NOMO-1 treated with DMSO at 0.1 percent for 48 hours (cell line): ENCODE results near the gene C16orf90.
"Not testable (repeated sequence)": the region's sequence is repeated elsewhere in the genome, so short reads cannot be mapped to it uniquely, and the experiment has no call there.

Experiments used
- DNase-seq: peaks from one replicate; lab custom pipeline; 2025; ENCODE audit not compliant: unreplicated experiment; lab: John Stamatoyannopoulos, UW

C16orf90 gene

DNA sequence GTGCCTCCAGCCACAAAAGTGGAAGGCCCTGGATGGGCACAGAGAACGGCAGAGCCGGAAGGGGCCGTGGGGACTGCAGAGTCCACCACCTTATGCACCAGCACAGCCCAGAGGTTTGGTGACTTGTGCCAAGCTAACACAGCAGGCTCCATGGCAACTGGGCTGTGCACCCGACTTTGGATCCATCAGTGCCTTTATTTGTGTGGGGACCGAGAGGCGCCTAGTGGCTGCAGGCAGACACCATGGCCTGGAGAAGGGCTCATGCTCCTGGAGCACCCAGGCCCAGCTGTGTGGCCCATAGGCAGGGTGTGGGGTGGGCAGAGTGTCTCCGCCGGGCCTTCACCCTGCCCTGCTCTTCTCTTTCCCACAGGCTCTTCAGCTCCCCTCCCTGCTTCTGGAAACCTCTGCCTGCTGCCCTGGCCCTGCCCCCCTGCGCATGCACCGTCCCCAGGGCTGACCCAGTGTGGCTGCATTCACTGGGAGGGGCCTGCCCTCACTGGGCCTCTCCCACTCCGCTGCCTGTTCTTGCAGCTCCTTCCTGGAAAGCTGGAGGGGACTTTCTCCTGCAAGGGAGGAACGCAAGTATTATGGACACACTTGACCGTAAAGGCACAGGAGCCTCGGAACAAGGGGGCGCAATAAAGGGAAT lies 10.1 kb downstream of the C16orf90 start:
- no peak for DNase-seq

DNA sequence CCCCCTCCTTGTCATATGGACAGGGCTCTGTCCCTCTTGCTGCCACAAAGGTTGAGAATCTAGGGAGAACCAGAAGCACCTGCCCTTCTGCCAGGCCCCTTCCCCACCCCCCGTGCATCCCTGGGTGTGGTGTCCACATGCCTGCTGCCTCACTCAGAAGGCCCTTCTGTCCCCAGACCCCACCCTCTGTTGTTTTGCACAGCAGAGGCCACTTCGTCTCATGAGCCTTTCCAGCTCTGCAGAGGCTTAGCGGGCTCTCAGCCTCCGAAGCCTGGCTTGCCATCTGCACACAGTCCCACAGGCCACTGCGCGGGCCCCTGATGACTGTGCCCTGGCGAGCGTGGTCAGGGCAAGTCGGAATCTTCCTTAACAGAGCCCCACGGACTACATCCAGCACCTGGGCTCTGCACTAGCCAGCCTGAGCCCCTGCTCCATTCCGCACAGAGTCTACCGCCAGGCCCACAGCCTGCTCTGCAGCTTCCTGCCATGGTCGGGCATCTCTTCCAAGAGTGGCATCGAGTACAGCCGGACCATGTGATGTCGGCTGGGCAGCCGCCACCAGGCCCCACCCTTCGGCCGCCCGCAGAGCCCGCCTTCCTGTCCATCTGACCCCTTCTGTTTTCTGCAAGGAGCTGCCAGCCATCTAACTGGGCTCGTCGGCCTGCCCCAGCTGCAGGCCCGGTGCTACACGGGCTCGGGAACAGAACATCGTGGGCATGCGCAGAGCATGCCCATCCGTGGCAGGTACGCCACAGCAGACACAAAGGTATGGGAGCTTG lies 10.8 kb downstream of the C16orf90 start:
- no peak for DNase-seq

DNA sequence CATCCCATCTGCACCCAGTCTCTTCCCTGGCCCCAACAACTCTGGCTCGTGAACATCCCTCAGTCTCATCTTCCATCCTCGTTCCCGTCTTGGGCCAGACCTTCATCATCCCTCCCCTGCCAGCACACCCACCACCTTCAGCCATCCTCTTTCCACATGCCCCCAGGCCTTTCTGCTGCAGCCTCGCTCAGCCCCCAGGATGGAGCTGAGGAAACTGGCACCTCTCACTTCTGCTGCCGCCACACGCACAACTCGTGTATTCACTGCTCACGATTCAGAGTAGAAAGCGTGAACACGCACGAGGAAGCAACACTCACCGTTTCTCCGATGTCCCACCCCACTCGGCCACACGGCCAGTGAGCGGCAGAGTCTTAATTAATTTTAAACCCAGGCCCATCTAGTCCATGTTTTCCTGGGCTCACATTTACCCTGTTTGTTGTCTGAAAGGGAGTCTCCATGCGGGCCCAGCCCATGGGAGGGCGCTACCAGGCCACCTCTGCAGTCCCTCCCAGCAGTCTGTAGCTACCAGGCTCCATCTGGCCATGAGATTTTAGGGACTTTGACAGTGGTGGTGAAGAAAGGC lies 12.5 kb downstream of the C16orf90 start:
- DNase-seq: no peak

DNA sequence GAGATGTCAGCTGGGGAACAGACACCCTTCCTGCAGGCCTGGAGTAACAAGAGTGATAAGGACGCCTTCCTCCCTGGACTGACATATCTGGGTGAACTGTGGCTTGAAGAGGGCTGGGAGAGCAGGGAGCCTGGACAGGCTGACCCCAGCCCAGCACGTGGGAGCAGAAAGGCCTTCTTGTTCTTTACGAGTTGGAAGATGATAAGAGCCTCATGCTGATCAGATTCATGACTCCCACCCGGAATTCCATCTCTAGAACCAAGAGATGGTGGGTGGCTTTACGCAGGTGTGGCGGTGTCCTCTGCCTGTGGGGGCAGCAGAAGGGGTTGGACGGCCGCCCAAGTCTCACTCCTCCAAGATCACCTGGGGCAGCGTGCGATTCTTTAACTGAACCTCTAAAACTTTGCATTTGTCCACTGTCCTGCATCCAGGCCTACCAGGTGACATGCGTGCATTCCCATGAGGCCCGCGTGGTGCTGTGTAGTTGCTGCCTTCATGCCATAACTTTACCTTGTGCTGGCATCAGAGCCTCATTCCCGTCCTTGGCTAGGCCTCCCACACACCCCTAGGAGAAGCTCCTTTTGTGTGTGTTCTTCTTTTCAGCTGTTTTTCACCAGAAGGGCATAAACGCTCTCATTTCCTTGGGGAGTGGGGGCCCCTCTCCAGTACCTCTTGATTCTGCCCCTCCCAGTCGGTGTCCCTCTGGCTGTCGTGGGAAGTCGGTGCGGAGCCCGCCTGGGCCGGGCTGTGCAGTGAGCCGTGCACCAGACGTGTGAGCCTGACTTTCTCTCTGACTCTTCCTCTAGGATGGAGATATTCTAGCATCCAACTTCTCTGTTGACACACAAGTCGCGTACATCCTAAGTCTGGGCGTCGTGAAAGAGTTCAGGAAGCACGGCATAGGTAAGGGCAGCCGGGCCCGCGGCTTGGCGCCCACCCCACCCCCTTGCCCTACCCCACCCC lies 13.3 kb downstream of the C16orf90 start:
- no peak for DNase-seq

- no peak for DNase-seq
Measured at GRCh38 chr16:3480901-3481695, 14.2 kb downstream of the C16orf90 start.

DNA sequence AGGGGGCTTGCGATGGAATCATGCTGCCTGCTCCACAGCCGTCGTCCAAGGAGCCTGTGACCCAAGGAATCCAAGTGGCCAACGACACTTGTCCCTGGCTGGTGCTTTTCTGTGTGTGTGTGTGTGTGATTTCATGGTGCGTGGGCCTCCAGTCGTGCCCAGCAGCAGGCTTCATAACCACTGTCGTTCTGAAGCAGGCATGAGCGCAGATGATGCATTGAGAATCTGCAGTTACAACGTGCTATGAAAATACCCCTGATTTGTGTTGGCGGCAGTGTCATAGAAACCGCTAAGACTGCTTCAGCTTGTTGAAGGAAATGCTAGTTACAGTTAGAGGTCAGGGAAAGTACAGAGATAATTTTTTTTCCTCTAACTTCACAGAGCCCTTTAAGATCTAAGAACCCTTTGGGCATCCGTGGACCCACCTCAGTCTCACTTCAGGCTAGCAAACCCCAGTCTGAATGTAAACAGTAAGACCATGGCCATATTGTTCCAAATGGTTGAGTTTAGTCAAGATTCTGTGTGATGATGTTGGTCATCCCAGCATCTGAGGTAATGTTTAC lies 15.6 kb downstream of the C16orf90 start:
- no peak for DNase-seq

DNA sequence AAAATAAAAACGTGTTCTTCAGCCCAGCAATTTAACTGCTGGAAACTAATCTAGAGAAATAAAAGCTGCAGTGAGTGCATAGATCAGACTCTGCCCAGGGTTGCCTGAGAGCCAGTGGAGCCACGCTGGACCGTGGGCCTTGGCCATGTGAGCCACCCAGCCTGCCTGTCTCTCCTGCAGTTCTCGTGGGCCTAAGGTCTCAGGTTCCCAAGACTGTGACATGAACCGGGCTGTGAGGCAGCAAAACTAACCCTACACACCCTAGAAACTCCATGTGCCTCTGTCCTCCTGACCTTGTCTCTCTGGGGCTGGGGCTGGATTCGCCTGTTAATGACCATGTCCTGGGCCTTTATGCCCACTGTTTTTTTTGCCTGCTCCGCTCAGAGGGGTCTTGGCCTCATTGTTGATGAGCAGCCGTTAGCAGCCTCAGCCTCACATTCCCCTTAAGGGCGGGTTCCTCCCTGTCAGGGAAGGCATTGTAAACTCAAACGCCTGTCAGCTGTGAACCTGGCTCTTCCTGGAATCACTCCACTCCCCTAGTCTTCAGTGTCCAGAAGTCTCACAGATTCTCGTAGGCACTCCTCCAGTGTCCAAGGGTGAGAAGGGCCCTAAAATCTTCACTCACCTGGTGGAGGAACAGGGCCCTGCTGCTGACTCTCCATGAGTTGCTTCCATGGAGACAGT lies 16.9 kb downstream of the C16orf90 start:
- DNase-seq: no peak

DNA sequence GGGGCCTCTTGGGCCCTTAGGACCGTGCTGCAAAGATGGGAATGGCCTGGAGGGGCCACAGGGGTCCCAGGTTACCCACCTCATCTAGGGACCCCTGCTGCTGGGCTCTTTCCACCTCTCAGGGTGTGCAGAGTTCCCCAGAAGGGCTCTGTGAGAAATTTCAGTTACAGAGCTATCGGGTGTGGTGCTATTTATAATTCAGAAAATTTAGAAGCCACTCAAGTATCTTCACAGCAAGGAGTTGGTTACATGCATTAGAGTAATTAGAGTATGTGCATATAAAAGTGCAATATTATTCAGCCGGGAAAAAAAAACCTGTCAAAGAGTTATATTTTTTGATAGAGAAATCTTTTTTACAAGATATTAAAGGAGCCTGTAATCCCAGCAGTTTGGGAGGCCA lies 18.9 kb downstream of the C16orf90 start:
- no peak for DNase-seq

DNA sequence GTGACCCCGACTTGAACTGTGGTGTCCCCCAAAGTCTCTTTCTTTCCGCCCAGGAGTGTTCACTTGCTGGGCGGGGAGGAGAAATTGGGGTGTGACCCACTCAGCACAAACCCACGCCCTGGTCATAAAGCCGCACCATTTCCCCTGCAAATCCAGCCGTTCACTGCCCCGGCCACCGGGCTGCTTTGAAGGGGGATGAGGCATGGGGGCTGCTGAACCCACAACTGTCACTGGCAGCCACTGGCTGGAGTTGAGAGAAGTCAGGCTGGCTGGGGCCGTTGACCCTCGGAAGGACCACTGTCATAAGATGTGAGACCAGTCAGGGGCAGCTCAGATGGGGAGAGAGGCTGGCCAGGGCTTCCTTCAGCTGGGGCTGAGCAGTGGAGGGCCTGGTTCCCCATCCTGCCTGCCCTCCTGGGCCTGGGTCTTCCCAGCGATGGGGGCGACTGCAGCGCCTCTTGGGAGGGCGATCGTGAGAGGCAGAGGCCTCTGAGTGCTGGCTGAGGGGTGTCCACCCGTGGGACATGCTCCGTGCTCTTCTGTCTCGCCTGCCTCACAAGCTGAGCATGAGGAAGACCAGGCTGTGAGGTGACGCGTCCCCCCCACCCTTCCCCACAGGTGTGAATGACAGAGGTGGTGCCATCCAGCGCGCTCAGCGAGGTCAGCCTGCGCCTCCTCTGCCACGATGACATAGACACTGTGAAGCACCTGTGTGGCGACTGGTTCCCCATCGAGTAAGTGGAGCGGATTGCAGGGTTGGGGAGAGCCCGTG lies 19.5 kb downstream of the C16orf90 start:
- no peak for DNase-seq

DNA sequence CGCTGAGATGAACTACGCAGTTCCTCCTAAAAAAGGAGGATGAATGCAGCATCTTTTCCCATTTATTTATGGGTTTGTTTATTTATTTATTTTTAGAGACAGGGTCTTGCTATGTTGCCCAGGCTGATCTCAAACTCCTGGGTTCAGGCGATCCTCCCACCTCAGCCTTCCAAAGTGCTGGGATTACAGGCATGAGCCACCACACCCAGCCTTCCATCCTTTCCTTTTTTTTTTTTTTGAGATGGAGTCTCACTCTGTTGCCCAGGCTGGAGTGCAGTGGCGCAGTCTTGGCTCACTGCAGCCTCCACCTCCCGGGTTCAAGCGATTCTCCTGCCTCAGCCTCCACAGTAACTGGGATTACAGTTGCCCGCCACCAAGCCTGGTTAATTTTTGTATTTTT lies 20.4 kb downstream of the C16orf90 start:
- not testable (repeated sequence) for DNase-seq

DNA sequence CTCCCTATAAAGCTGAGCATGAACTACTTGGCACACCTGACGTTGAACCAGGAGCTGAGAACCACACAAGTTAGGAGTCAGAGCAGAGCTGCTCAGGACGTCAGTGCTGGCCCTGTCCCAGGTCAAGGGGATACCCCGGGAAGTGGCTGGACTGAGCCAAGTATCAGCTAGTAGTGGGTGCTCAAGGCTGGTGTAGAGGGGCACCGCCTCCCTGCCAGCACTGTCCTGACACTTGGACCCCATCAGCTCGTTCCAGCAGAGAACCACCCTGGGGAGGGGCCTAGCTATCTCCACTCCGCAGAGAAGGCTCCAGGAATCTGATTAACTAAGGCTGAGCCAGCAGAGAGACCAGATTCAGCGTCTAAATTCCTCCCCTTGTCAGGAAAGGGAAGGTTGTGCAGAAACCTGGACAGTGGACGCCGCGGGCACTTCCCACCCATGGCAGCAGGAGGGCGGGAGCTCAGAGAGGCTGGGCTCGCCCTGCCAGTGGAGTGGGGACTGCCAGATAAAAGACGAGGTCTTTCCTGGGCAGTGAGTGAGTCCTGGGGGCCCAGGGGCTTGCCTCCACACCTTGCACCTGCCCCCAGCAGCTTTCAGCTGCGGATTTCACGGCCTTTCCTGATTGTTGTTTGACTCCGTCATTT lies 21.0 kb downstream of the C16orf90 start:
- DNase-seq: no peak

DNA sequence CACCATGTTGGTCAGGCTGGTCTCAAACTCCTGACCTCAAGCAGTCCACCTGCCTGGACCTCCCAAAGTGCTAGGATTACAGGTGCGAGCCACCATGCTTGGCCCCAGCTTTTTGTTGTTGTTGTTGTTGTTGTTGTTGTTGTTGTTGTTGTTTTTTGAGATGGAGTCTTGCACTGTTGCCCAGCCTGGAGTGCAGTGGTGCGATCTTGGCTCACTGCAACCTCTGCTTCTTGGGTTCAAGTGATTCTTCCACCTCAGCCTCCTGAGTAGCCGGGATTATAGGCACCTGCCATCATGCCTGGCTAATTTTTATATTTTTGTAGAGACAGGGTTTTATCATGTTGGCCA lies 21.7 kb downstream of the C16orf90 start:
- DNase-seq: not testable (repeated sequence)

- no peak for DNase-seq
Measured at GRCh38 chr16:3472878-3473595, 22.3 kb downstream of the C16orf90 start.

- no peak for DNase-seq
Measured at GRCh38 chr16:3471518-3472176, 23.6 kb downstream of the C16orf90 start.

- DNase-seq: no peak
Measured at GRCh38 chr16:3470723-3471122, 24.6 kb downstream of the C16orf90 start.

DNA sequence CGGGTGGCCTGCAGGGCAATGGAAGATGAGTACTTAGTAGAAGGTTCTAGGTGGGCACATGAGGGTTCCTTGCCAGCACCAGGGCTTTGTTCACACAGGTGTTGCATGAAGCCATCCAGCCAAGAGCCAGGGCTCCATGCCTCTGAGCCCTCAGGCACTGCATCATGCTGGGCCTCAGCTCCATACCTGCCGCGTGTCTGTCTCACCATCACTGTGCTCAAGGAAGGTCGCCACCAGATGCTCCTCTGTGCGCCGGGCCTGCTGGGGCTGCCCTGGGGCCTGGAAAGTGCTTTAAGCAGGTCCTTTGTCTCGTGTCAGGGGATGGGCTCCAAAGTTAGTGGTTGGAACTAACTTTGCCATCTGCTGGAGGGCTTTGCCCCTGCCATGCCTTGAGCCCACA lies 25.6 kb downstream of the C16orf90 start:
- DNase-seq: no peak

DNA sequence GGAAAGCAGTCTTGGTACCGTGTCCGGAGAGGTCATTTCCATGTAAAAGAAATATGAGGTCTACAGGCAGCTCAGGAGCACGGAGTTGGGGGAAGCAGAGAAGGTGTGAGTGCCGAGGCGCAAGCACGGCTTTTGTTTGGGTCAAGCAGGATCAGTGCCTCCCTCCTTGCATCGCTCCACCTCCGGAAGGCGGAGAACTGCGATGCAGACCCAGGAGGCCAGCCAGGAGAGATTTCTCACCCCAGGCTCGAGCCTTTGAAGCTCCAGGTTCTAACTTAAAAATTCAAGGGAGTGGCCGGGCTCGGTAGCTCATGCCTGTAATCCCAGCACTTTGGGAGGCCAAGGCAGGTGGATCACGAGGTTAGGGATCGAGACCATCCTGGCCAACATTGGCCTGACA lies 26.8 kb downstream of the C16orf90 start:
- no peak for DNase-seq
